ENCODE measurements around the gene B4GALNT4.
A peak's percentile ranks its signal among the peaks of the same experiment; 100 is the strongest.
"Not testable (repeated sequence)": the region's sequence is repeated elsewhere in the genome, so short reads cannot be mapped to it uniquely, and the experiment has no call there.

Gene B4GALNT4

DNA sequence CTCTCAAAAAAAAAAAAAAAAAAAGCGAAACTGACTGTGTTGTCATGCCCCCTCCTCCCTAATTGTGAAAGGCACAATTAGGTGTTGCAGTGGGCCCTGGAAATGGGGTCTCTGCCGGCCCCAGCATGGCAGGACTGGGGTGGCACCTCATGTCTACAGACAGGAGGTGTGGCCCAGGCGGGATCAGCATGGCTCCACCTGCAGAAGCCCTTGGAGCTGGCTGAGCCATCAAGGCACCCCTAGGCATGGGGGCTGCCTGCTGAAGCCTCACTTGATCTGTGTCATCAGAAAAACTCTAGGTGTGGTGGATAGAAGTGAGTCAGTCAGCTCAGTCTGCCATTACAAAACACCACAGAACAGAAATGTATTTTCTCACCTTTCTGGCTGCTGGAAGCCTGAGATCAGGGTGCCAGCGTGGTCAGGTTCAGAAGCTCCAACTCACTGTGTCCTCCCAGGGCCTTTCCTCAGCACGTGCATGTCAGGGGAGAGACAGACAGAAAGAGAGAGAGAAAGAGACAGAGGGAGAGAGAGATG is 10.1 kb upstream of the B4GALNT4 start:
- DNase-seq (ENCODE audit: low spot score) = peak; percentile 5

DNA sequence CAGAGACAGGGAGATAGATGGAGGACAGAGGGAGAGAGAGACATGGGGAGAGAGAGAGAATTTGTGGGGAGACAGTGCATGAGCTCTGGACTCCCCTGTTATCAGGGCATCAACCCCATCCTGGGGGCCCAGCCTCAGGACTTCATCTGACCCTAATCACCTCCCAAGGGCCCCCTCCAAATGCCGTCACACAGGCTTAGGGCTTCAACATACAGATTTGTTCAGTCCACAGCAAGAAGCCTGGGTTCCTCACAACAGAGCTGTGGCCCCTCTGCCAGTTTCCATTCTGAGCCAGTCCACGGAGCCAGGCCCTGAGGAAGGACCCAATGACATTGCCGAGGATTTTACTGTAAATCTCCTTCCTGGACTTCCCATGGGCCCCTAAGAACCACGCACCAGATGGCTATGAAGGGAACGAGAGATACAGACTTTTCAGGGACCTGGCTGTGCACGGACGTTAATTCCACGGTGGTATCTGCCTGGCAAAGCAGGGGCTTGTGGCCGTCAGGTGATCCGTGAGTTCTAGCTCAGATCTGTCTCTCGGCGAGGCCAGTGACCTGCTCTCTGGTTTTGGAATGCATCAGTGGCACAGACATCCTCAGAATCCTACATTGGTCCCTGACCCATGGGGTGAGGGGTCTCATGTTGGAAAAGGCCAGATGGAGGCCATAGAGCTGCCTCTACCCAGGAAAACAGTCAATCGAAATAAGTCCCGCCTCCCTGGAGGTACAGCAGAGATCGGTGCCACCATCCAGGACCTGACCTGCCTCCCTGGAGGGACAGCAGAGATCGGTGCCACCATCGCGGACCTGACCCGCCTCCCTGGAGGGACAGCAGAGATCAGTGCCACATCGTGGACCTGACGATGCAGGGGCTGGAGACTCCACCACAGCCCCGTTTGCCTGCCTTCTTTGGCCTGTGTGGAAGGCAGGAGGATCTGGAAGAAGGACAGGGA is 8.7 kb upstream of the B4GALNT4 start:
- peak; percentile 11 for DNase-seq (ENCODE audit: low spot score)

DNA sequence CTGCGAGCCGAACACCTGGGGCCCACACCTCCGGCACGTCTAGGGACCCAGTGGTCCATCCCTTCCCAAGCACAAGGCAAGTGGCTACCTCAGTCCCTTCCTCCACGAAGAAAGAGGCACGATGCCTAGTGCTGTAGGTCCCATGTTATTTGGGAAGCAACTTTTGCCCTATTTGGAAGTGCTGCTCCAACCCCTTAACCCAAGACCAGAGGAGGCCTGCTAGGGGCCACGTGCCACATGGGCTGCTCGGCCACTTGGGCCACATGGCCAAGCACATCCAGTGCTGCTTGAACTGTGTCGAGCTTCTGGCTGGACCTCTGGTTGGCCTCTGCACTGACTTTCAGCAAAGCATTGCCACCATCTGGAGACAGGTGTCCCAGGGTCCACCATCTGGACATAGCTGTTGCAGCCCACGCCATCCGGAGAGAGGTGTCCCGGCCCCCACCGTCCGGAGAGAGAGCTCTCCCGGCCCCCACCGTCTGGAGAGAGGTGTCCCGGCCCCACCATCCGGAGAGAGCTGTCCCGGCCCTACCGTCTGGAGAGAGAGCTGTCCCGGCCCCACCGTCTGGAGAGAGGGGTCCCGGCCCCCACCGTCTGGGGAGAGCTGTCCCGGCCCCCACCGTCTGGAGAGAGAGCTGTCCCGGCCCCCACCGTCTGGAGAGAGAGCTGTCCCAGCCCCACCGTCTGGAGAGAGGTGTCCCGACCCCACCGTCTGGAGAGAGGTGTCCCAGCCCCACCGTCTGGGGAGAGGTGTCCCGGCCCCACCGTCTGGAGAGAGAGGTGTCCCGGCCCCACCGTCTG is 6.5 kb upstream of the B4GALNT4 start:
- peak; percentile 5 for DNase-seq (ENCODE audit: low spot score)

DNA sequence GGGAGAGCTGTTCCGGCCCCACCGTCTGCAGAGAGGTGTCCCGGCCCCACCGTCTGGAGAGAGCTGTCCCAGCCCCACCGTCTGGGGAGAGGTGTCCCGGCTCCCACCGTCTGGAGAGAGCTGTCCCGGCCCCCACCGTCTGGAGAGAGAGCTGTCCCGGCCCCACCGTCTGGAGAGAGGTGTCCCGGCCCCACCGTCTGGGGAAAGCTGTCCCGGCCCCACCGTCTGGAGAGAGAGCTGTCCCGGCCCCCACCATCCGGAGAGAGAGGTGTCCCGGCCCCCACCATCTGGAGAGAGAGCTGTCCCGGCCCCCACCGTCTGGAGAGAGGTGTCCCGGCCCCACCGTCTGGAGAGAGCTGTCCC is 5.9 kb upstream of the B4GALNT4 start:
- DNase-seq (ENCODE audit: low spot score) = not testable (repeated sequence)

DNA sequence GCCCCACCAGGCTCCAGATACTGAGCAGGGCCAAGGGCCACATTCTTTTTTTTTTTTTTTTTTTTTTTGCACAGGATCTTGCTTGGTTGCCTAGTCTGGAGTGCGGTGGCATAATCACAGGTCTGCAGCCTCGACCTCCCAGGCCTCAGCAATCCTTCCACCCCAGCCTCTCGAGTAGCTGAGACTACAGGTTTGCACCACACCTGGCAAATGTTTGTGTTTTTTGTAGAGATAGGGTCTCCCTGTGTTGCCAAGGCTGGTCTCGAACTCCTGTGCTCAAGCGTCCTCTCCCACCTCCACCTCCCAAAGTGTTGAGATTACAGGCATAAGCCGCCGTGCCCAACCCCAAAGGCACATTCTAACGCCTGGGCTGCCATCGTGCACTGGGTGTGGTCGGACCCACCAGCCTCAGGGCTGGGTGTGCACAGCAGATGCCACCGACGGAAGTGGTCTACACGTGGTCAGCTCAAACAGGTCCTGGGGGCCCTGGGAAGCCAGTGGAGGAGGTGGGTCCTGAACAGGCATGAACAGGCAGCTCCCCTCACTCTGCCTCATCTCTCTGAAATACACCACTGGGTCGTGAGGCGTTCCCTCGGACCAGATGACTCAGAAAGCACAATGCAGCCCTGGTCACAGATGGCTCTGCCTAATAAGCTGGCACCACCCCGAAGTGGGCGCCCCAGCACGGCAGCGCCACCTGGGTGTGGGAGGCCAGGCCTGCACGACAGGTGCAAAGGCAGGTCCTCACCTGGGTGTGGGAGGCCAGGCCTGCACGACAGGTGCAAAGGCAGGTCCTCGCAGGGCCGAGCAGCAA is 5.1 kb upstream of the B4GALNT4 start:
- DNase-seq (ENCODE audit: low spot score) = peak; percentile 77

DNA sequence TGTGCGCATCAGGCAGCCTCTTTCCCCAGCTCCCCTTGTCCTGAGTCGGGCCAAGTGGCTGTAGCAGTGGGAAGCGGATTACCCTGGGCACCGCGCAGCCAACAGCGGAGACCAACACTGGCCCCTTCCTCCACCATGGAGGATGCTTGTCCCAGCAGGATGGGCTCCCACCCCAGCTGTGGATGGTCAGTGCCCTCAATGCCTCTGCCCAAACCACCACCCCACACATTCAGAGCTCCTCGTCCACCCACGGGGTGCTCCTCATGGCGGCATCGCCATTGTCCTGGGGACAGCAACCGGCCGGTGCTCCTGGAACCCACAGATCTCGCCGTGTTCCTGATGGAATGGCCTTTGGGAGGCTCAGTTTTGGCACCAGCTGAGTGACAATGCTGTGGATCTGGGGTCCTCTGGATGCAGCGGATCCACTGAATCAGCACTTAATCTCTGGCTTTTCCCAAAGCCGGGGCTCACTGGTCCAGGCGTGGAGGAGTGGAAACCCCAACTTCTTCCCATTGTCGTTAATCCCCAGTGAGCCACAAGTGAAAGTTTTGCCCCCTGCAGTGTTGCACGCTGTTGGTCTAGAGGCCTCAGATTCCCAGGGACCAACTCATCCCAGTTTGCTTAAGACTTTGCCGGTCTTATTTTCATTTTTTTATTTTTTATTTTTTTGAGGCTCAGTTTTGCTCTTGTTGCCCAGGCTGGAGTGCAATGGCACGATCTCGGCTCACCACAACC is 4.1 kb upstream of the B4GALNT4 start:
- DNase-seq (ENCODE audit: low spot score) = peak; percentile 8

DNA sequence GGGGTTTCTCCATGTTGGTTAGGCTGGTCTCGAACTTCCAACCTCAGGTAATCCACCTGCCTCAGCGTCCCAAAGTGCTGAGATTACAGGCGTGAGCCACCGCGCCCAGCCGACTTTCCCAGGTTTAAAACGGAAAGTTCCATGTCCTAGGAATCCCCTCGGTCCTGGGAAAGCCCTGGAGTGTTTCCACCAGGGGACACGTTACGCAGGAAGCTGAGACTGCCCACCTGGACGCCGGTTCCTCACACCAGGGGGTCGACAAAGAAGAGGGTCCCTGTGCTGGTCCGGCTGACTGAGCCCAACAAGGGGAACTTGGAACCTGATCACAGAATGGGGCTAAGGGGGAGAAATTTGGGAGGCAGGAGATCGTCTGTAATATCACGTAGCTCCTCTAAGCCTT is 3.5 kb upstream of the B4GALNT4 start:
- no peak for DNase-seq (ENCODE audit: low spot score)

DNA sequence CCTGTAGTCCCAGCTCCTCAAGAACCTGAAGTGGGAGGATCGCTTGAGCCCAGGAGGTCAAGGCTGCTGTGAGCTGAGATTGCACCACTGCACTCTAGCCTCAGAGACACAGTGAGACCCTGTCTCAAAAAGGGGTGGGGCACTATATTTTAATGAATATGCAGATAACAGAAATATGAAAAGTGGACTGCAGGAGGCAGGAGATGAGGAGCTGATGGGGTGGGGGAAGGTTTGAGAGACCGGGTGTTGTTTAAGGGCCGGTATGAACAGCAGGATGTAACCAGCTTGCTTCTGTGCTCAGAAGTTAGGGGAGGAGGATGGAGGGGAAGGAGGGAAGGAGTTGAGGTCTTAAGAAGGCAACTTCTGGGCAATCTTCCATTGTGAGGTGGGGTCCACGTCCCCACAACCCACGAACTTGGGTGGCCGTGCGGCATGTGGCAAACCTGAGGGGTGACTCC is 1.3 kb upstream of the B4GALNT4 start:
- no peak for DNase-seq (ENCODE audit: low spot score)

DNA sequence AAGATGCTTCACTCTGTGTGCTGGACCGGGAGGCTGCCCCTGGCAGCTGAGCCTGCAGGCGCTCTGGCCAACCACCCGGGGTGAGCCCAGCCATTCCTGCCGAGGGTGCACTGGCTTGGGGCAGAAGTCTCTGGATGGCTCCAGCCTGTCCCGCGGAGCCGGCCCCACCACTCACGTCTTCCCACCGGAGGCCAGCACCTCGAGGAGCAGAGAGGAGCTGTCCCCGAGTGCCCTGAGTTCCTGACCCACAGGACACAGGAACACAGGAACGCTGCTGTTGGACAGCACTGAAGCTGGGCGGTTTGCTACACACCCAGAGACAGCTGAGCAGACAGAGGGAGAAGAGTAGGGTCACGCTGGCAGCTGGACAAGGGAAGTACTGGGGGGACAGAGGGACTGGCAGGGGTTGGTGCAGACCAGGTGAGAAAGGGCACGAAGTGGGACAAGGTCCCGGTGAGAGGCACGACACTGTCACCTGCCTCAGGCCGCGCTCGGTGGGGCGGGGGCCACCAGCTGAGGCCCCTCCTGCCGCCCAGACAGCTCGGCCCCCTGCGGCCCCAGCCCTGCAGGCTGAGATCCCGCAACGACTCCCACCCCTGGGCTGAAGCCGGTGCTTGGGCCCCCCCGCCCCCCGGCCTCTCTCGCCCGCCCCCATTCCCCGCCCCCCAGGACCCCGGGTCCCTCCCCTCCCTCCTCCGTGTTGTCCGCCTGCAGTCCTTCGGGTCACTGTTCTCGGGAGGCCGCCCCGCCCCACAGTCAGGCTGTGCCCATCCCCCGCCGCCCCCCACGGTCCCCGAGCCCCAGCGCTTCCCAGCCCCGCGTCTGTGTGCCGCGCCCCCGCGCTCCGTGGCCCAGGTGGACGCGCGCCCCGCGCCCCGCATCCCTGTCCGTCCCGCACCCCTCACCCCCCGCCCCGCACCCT is 624 bp upstream of the B4GALNT4 start:
- DNase-seq (ENCODE audit: low spot score) = peak; percentile 61

DNA sequence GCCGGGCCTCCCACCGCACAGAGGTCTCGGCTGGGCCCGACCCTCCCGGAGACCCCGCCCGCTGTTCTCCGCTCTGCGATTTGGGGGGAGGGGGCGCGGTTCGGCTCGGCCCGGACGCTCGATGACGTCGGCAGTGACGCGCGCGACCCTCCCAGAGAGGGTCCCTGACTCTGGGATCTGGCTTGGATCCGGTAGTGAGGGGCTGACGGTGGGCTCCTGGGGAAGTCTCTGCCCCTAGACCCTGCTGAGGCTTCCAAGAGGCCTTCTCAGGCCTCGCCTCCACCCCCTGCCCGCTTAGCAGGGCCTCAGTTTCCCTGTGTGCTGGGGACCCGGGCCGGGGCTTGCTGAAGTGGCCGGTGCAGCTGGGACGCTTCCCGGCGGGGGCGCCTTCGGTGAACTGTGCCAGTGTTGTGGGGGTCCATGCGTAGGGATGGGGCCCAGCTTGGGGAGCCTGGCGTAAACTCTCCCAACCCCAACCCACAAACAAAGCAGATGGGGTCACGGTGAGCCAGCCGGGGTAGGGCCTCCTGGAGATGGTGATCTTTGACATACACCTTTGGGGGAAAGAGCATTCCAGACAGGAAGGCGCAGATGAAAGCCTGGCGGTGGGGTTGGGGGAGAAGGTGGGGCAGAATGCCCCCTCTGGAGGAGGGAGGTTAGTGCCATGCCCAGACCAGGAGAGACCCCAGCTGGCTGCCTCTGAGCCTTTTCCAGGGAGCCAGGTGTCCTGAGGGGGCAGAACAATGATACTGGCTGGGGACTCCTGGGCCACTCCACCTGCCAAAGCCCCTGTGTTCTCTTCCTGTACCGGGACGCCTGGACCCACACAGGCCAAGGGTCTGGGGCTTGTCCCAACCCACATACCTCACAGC is 1.0 kb downstream of the B4GALNT4 start:
- DNase-seq (ENCODE audit: low spot score) = peak; percentile 5

DNA sequence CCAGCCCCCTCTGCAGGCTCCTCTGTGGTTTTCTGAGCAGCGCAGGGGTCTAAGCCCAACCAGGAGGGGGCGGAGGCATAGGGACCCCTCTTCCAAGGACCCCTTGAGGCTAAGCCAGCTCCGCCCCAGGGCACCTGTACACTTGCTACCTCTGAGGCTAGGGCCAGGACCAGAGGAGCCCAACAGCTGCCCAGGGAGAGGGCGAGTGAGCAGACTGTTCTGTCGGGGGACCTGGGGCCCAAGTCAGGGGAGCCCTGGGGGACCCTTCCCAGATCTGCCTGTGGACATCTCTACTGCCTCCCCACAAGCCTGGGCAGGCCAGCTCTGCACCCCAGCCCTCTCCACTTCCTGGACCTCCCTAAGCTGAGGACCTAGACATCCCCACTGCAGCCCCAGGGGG is 1.8 kb downstream of the B4GALNT4 start:
- DNase-seq (ENCODE audit: low spot score) = no peak

DNA sequence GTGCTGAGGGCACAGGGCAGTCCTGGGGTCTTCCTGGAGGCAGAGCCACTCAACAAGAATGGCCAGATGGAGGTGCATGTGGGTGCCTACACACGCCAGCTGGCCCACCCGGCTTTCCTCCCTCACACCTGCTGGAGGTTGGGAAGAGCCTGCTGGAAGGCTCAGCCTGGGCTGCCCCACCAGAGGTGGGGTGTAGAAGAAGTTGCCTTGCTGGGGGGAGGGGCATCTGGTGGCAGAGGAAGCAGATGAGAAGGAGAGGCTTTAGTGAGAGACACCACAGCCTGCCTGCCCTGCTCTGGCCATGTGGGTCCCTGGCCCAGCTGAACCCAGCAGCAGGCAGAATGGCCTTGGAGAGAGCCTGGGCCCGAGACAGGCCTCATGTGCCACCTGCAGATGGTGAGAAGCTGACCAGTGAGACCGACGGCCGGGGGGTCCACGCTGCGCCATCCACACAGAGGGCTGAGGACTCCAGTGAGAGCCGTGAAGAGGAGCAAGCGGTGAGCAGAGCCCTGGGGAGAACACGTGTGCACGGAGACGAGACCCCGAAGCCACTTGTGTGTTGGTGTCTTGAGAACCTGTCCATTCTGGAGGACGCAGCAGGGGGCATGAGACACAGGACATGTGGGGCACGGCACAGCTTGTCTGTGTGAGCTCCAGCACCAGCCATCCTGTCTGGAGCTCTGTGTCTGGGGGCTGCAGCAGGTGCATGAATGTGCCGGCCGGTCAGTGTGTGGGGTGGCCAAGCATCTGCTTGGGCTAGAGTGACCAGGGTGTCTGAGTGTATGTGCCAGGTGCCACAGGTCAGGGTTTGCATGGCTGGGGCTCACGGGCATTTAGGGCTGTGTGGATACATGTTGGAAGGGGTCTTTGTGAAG is 2.7 kb downstream of the B4GALNT4 start:
- DNase-seq (ENCODE audit: low spot score) = no peak

DNA sequence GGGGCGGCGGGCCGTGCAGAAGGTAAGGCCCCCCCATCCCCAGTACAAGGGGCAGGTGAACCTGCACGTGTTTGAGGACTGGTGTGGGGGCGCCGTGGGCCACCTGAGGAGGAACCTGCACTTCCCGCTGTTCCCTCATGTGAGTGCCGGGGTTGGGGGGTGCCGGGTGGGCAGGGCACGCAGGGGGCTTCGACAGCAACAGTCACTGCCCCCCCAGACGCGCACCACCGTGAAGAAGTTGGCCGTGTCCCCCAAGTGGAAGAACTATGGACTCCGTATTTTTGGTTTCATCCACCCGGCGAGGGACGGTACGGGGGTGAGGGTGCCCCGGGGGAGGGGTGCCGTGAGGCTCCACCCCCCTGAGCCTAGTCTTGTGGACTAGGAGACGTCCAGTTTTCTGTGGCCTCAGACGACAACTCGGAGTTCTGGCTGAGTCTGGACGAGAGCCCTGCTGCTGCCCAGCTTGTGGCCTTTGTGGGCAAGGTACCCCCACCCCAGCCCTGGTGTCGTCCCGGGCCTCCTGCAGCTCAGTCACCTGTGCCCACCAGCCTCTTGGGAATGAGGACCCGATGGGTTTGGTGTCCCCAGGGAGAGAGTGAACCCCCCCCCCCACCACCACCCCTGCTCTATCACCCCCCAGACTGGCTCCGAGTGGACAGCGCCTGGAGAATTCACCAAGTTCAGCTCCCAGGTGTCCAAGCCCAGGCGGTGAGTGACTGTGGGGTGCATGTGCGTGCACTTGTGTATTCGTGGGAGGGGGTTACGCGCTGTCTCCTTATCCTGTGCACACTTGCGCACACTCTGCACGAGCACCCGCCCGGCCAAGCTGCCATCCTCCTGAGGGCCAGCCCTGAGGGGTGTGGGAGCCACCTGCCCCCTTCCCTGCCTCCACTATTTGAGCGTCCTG is 3.8 kb downstream of the B4GALNT4 start:
- DNase-seq (ENCODE audit: low spot score) = no peak

DNA sequence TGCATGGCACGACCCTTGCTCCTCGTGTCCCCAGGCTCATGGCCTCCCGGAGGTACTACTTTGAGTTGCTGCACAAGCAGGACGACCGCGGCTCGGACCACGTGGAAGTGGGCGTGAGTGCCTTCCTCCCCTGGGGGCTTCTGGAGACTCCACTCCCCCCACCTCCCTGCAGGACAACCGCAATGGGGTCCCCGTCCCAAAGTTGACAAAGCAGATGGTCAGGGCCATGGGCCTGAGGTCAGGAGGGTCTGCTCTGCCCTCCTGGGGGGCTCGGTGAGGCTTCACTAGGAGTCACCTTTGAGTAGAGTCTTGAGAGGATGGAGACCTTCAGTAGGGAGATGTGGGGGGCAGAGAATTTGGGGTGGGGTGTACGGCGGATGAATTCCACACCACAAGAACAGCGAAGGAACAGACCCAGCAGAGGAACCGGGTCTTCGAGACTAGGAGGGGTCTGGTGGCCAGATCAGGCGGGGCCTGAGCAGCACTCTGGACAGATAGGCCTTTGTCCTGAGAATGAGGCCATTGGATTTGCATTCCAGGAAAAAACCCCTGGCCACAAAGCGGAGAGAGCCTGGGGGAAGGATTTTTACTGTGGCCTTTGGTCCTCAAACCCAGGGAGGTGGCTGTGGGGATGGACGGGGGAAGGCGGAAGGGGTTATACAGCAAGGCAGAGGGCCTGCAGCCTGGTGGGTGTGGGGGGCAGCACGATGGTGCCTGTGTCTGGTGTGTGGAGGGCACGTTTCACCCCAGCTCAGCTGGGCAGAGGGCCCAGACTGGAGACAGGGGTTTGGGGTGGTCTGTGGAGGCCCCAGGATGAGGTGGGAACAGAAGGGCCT is 4.6 kb downstream of the B4GALNT4 start:
- no peak for DNase-seq (ENCODE audit: low spot score)

DNA sequence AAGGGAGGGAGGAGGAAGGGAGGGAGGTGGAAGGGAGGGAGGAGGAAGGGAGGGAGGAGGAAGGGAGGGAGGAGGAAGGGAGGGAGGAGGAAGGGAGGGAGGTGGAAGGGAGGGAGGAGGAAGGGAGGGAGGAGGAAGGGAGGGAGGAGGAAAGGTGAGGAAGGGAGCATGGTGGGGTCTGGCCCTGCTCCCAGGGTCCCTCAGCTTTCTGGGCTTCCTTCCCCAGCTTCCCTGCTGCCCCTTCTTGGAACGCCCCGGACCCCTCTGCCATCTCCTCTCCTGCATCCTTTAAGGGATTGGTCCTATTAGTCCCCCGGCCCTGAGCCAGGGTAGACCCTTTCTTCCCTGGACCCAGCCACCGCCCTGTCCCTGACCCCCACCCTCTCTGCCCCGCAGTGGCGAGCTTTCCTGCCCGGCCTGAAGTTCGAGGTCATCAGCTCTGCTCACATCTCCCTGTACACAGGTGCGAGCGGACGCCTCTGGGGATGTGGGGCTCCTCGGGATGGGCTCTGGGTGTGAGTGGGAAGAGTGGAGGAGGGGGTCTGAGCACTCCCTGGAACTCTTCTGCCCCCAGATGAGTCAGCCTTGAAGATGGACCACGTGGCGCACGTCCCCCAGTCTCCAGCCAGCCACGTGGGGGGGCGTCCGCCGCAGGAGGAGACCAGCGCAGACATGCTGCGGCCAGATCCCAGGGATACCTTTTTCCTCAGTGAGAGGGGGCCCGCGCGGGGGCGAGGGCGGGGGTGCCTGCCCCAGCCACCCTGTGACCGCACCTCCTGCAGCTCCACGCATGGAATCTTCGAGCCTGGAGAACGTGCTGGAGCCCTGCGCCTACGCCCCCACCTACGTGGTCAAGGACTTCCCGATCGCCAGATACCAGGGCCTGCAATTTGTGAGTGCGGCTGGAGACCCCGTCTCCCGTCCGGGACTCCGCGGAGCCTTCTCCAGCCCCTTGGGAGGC is 6.0 kb downstream of the B4GALNT4 start:
- DNase-seq (ENCODE audit: low spot score) = no peak
